GM18861 (cell line): Measurements from ENCODE around the gene CREB1.
"Not testable (repeated sequence)": the region's sequence is repeated elsewhere in the genome, so short reads cannot be mapped to it uniquely, and the experiment has no call there.

Source experiments
- ATAC-seq: cut with Tn5 transposase; IDR thresholded peaks from one replicate; pipeline ENCODE4 v1.9.1; 2021; ENCODE audit not compliant: unreplicated experiment

Gene CREB1

GRCh38 chr2:207529330-207530159 lies at the start of gene CREB1:
Gene CREB1 (plus strand): TSS chr2:207529962. CDS start chr2:207555636, 25,674 bp downstream.
- ATAC-seq, result peak; percentile 74

- ATAC-seq, result no peak
Observed at GRCh38 chr2:207480521-207481040, 49.2 kb upstream of the CREB1 start.

- no peak for ATAC-seq
Observed at GRCh38 chr2:207481924-207482323, 47.8 kb upstream of the CREB1 start.

GRCh38 chr2:207482630-207483029 lies 47.1 kb upstream of the CREB1 start:
- no peak for ATAC-seq

GRCh38 chr2:207483066-207483465 lies 46.7 kb upstream of the CREB1 start:
- ATAC-seq, result no peak

- no peak for ATAC-seq
Observed at GRCh38 chr2:207483477-207483876, 46.3 kb upstream of the CREB1 start.

GRCh38 chr2:207484444-207485391 lies 45.0 kb upstream of the CREB1 start:
- ATAC-seq, result peak; percentile 63

- no peak for ATAC-seq
Observed at GRCh38 chr2:207487650-207488311, 42.0 kb upstream of the CREB1 start.

- no peak for ATAC-seq
Observed at GRCh38 chr2:207489251-207489650, 40.5 kb upstream of the CREB1 start.

GRCh38 chr2:207490441-207490840 lies 39.3 kb upstream of the CREB1 start:
- no peak for ATAC-seq

- ATAC-seq, result no peak
Observed at GRCh38 chr2:207491086-207491485, 38.7 kb upstream of the CREB1 start.

- no peak for ATAC-seq
Observed at GRCh38 chr2:207491956-207492355, 37.8 kb upstream of the CREB1 start.

- no peak for ATAC-seq
Observed at GRCh38 chr2:207492461-207492860, 37.3 kb upstream of the CREB1 start.

GRCh38 chr2:207494137-207494536 lies 35.6 kb upstream of the CREB1 start:
- no peak for ATAC-seq

- not testable (repeated sequence) for ATAC-seq
Observed at GRCh38 chr2:207496936-207497335, 32.8 kb upstream of the CREB1 start.

- no peak for ATAC-seq
Observed at GRCh38 chr2:207497596-207497995, 32.2 kb upstream of the CREB1 start.

- ATAC-seq, result no peak
Observed at GRCh38 chr2:207498427-207498826, 31.3 kb upstream of the CREB1 start.

GRCh38 chr2:207499114-207499513 lies 30.6 kb upstream of the CREB1 start:
- ATAC-seq, result no peak

- ATAC-seq, result no peak
Observed at GRCh38 chr2:207501802-207502576, 27.8 kb upstream of the CREB1 start.

GRCh38 chr2:207502577-207503198 lies 27.1 kb upstream of the CREB1 start:
- ATAC-seq, result peak; percentile 31
